Measurements from ENCODE around the gene ODAPH.

Gene ODAPH

DNA sequence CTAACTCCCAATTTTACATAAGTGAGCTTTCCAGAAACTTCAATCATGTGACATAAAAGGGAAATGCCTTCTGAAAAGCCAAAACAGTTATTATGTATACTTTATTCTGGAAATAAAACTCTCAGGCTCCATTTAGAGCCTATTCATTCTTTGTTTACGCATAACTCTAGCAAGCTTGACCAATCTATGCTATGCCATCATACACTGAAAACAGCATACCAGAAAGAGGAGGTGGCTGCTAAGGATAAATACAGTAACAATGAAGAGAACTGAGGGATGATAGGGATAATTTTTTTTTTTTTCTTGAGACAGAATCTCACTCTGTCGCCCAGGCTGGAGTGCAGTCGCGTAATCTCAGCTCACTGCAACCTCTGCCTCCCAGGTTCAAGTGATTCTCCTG lies 50.1 kb downstream of the ODAPH start:
- no peak overlapping the region for H3K4me3 ChIP-seq
- no peaks in the 10 kb centered on the region for H3K9me3 ChIP-seq (ENCODE audit: low read depth, low read length)
- no peaks in the 10 kb centered on the region for H3K36me3 ChIP-seq (ENCODE audit: insufficient read depth, low read length)
- TF ChIP-seq FOXP2 (optimal IDR thresholded peaks at IDR 0.05; ENCODE audit: control extremely low read depth, extremely low read length, insufficient read depth): no peak
- no peak for TF ChIP-seq EZH2 (IDR thresholded peaks at IDR 0.05)
- TF ChIP-seq POLR2AphosphoS5 (IDR thresholded peaks at IDR 0.05; ENCODE audit: borderline replicate concordance, low read depth, low read length): no peak
- no peak for DNase-seq (ENCODE audit: low read depth, low spot score)
- H3K27ac ChIP-seq: no peak overlapping the region
- H3K9ac ChIP-seq (ENCODE audit: insufficient read length): no peak overlapping the region

DNA sequence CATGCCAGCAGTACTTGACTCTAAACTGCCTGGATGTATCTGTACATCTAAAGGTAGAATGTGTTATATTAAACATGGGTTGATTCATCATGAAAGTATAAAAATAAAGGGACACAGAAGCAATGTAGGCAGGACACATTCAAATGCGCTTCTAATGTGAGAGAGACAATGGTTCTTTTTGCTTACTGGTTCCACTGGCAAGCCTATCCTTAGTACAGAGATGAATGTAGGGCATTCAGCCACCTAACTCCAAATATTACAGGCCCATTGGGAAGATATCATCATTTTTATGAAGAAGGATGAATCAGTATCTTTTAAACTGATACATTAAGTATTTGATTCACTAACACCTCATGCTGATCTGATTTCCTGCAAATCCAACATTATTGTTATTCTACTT lies 56.4 kb downstream of the ODAPH start:
- Histone ChIP-seq H3K9me3 (ENCODE audit: low read depth, low read length) (no peaks in the 10 kb centered on the region), H3K27ac (no peak overlapping the region), H3K9ac (ENCODE audit: insufficient read length) (no peak overlapping the region), H3K4me3 (no peak overlapping the region), H3K36me3 (ENCODE audit: insufficient read depth, low read length) (no peaks in the 10 kb centered on the region)
- DNase-seq (ENCODE audit: low read depth, low spot score): no peak
- TF ChIP-seq FOXP2 (optimal IDR thresholded peaks at IDR 0.05; ENCODE audit: control extremely low read depth, extremely low read length, insufficient read depth): no peak
- no peak for TF ChIP-seq EZH2 (IDR thresholded peaks at IDR 0.05)
- no peak for TF ChIP-seq POLR2AphosphoS5 (IDR thresholded peaks at IDR 0.05; ENCODE audit: borderline replicate concordance, low read depth, low read length)

Data from SK-N-MC (cell line).